IPS-NIHi7 (cell line): ENCODE results near the gene SMIM14.
"Not testable (repeated sequence)": the region's sequence is repeated elsewhere in the genome, so short reads cannot be mapped to it uniquely, and the experiment has no call there.

Experiments
- DNase-seq: peaks from one replicate; pipeline ENCODE4 v3.0.0; 2012; ENCODE audit warnings: mixed read lengths; ENCODE audit errors: extremely low spot score

SMIM14 gene

DNA sequence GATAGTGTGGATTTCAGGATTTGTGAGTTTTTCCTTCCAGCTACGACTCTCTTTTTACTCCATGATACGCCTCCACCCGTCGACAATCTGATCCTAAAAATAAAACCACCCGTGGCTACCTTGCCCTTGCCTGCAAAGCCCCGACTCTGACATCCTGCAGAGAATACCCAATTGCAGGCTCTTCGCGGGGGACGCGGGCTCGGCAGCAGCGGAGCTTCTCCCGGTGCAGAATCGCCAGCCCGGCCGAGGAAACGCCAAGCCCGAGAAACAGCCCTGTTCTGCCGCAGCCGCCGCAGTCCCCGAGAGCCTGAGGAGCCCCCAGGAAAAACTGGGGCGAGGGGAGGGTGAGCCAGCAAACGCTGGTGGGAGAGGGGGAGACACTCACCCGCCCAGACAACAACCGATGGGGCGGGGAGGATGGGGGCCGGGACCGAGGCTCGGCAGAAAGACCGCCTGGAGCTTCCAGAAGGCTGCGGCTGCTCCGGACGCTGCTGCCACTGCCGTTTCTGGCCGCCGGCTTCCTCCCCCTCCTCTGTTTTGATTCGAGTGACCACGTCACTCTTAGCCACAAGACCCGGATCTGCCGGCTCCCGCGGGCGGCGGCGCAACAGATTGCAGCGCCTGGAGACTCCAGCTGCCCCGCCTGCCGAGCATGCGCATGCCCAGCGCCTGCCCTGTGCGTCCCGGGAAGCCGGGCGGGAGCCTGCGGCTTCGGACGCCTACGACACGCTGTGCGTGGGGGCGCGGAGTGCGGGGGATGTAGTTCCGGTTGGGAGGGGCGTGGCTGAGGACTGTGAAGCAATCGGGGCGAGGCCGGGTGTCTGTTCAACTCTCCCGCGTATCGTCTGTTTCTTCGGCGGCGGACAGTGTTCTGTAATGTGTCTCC lies at the start of gene SMIM14:
Gene SMIM14, minus strand, starts transcription at position 512 of the 886 bp plus-strand sequence. CDS start 33,720 bp downstream, outside the sequence.
- DNase-seq: peak; percentile 98

DNA sequence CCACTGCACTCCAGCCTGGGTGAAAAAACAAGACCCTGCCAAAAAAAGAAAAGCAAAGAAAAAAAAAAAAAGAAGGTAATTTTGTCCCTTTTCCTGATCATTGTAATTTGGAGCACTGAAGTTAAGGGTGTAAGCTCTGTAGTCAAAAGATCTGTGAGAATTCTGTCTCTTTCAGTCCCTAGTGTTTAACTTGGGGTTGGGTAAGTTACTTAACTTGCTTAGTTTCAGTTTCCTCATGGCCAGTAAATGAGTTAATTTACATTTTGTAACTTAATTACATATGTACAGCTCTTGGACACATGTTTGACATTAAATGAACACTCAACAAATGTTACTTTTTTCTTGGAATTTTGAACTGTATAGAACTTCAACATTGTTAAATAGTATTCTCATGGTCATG lies 48.3 kb upstream of the SMIM14 start:
- DNase-seq: no peak

DNA sequence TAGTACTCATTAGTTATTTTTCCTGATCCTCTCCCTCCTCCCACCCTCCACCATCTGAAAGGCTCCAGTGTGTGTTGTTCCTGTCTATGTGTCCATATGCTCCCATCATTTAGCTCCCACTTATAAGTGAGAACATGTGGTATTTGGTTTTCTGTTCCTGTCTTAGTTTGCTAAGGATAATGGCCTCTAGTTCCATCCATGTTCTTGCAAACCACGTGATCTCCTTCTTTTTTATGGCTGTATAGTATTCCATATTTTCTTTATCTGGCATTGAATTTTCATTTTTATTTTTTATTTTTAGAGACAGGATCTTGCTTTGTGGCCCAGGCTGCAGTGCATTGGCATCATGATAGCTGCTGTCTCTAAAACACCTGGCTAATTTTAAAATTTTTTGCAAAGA lies 47.3 kb upstream of the SMIM14 start:
- DNase-seq: no peak

DNA sequence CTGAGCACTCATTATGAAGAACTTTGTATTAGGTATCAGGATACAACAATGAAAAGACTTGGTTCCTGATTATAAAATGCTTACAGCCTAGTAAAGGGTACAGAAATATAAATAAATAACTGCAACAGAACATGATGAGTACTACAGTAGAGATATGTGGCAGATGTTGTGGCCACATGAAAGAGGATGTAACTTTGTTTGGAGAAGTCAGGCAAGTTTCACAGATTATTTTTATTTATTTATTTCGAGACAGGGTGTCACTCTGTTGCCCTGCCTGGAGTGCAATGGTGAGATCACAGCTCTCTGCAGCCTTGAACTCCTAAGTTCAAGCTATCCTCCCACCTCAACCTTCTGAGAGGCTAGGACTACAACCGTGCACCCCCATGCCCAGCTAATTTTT lies 43.5 kb upstream of the SMIM14 start:
- DNase-seq: no peak

DNA sequence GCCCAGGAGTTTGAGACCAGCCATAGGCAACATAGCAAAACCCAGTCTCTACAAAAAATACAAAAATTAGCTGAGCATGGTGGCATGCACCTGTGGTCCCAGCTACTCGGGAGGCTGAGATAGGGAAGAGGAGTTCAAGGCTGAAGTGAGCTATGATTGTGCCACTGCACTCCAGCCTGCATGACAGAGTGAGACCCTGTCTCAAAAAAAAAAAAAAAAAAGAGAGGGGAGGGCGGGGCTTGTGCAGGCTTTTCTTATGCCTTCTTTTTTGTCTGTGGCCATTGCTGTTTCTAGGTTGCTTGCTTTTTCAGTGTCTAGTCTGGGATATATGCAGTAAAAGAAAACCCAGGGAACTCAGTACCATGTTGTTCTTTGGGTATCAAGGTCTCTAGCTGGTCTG lies 42.3 kb upstream of the SMIM14 start:
- DNase-seq: not testable (repeated sequence)

DNA sequence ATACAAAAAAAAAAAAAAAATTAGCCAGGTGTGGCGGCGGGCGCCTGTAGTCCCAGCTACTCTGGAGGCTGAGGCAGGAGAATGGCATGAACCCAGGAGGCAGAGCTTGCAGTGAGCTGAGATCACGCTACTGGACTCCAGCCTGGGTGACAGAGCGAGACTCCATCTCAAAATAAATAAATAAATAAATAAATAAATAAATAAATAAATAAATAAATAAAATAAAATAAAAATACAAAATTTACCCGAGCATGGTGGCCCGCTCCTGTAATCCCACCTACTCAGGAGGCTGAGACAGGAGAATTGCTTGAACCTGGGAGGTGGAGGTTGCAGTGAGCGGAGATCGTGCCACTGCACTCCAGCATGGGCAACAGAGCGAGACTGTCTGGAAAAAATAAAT lies 37.0 kb upstream of the SMIM14 start:
- DNase-seq: not testable (repeated sequence)

DNA sequence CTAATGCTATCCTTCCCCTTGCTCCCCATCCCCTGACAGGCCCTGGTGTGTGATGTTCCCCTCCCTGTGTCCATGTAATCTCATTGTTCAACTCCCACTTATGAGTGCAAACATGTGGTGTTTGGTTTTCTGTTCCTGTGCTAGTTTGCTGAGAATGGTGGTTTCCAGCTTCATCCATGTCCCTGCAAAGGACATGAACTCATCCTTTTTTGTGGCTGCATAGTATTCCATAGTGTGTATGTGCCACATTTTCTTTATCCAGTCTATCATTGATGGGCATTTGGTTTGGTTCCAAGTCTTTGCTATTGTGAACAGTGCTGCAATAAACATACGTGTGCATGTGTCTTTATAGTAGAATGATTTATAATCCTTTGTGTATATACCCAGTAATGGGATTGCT lies 31.6 kb upstream of the SMIM14 start:
- DNase-seq: not testable (repeated sequence)

DNA sequence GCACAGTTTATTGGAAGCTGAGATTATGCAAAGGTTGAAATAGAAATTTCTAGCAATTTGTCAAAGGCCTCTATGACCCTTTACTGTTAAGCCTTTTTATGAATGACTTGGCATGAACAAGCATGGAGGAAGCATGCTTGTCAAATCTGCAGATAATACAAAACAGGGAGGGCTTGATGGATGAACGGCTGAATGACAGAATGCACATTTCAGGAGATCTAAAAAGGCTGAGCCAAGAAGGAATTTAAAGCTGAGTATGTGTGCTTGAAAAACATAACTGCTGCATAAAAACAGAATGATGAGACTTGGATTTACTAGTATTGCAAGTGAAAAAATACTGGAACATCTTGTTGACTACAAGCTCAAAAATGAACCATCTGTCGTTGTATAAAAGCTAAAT lies 30.2 kb upstream of the SMIM14 start:
- DNase-seq: no peak

DNA sequence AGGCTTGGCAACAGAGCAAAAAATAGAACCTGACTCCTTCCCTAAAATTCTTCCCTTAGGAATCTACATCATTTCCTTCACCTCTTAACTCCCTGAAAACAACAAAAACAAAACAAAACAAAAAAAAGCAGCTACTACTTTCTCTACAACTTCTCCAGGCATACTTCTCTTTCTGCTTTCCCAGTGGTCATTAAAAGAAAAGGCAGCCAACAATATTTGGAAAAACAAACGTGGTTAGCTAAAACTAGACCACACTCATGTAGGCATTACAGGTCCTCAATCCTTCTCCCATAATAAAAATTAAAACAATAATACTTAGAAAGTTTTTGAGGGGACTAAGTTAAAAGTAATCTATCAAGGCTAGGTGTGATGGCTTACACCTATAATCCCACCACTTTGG lies 29.0 kb upstream of the SMIM14 start:
- DNase-seq: no peak

DNA sequence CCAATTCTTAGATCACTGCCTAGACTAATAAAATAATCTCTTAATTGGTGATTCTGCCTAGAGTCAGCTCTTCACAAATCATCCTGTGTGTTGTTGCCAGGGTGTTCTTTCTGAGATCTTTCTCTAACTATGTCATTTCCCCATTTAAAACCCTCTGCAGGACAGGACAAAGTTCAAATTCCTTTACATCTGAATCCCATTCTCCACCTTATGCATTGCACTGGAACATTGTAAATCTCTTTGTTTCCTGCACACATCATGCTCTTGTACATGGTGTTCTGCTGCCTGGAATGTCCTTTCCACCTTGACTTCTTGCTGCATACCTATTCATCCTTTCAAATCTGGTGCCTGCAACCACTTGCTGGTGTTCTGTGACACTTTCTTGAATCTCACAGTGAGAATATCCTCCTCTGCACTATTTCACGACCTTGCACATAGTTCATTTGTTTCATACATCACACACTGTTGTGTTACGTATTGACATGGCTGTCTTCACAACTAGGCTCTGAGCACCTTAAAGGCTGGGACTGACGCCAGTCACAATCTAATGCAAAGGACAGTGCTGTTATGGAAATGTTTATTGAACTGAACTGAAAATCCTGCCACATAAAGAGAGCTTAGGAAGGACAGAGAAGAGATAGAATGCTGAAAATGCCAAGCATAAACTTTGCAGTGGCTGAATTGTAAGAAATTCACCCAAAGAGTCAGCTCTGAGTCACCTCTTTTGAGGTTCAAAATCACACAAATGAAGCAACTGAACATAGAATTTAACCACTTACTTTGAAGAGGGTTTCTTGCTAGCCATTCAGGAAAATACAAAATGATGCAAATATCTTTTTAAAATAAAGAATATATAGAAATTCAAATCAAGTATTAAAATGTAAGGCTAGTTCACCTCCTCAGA lies 26.4 kb upstream of the SMIM14 start:
- no peak for DNase-seq

DNA sequence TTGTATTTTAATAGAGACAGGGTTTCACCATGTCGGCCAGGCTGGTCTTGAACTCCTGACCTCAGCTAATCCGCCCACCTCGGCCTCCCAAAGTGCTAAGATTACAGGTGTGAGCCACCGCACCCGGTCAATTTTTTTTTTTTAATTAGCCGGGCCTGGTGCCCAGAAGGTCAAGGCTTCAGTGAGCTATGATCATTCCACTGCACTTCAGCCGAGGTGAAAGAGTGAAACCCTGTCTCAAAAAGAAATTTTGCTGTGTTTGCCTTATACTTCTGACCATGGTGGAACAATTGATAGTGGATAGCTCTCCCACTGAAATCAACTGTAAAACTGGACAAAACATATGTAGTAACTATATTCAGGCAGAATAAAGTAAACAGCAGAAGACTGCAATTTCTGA lies 24.0 kb upstream of the SMIM14 start:
- no peak for DNase-seq

DNA sequence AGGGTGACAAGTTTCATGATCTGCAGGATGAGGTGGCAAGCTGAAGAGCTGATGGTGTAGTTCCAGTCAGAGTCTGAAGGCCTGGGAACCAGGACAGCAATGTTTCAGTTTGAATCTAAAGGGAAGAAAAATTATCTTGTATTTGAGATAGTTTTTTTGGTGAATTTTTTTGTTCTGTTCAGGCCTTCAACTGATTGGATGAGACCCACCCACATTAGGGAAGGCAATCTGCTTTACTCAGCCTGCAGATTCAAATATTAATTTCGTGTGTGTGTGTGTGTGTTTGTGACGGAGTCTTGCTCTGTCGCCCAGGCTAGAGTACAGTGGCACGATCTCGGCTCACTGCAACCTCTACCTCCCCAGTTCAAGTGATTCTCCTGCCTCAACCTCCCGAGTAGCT lies 22.1 kb upstream of the SMIM14 start:
- no peak for DNase-seq

DNA sequence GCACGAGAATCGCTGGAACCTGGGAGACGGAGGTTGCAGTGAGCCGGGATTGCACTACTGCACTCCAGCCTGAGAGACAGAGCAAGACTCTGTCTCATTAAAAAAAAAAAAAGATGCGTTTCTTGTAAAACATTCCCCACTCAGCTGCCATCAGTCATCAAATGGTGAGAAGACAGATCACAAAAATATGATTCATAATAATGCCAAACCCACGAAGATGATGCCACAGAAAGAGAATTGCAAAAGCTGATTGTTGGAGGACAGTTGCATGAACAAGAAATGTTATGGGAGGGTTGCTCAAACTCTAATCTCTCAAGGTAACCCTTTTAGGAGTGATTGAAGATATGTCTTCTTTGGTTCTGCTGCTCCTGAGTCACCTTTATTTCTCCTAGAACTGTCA lies 21.4 kb upstream of the SMIM14 start:
- DNase-seq: no peak

DNA sequence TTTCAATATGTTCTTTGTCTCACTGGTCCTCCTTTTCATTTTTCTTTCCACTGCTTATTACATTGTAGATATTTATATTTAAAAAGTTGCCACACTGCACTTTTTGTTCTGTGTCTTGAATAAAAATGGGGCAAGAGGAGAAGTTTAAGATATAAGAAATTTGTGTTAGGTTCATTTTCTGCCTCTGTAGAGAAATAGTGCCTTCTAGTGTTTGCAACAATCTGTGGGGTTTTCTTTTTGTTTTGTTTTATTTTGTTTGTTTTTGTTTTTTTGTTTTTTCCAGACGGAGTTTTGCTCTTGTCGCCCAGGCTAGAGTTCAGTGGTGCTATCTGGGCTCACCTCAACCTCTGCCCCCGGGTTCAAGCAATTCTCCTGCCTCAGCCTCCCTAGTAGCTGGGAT lies 20.1 kb upstream of the SMIM14 start:
- DNase-seq: no peak

DNA sequence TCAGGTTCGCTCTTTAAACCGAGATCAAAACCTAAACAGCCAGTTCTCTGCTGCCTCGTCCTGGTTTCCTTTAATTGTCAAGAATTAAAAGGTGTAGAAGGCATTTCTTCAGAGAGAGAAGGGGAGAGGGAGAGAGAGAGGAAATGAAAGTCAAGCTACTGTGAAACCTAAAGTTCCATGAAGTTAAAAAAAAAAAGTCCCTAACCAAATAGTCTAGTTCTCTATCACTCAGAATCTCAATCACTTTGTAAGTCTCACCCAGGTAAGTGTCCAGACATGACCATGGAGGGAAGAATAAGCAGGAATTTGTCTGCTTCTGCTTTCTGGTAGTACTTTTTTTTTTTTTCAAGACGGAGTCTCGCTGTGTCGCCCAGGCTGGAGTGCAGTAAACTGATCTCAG lies 18.8 kb upstream of the SMIM14 start:
- no peak for DNase-seq

DNA sequence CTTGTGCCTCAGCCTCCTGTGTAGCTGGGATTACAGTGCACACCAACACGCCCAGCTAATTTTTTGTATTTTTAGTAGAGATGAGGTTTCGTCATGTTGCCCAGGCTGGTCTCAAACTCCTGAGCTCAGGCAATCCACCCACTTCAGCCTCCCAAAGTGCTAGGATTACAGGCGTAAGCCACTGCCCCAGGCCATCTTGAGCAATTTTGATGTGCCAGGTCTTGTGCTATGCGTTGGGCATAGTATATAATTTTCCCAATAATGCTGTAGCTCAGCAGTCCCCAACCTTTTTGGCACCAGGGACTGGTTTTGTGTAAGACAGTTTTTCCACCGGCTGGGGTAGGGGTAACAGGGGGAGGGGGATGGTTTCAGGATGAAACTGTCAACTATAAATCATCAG lies 18.0 kb upstream of the SMIM14 start:
- DNase-seq: not testable (repeated sequence)

DNA sequence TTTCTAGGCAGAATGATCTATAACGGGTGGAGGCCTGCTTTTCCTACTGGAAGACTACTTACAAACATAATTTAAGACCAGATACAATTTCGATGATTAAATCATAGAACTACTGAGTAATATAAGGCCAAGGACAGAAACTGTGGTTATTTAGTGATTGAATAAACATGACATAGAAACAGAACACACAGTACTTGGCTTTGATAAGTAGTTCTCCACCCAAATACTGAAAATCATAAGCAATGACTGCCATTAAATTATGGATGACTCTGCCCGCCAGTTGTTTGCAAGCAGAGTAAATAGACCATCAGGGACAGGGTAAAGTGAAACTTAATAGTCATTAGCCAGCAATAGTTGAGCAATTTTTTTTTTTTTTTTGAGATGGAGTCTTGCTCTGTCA lies 17.2 kb upstream of the SMIM14 start:
- DNase-seq: no peak

DNA sequence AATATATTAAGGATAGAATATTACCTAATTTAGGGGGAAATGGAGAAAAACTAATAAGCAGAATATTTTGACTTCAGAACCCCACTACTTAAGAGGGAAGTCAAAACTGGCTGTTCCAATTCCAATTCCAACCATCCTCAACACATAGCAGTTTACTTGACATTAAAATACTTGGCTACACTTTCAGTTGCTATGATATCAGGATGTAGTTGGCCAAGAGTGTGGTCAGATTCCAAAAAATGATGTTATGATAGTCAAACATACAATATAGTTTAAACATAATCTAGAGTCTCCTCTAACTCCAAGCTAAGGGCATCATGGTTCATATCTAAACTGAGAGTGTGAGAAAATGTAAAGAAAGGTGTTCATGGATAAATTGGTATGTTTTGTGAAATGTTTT lies 16.5 kb upstream of the SMIM14 start:
- DNase-seq: no peak

DNA sequence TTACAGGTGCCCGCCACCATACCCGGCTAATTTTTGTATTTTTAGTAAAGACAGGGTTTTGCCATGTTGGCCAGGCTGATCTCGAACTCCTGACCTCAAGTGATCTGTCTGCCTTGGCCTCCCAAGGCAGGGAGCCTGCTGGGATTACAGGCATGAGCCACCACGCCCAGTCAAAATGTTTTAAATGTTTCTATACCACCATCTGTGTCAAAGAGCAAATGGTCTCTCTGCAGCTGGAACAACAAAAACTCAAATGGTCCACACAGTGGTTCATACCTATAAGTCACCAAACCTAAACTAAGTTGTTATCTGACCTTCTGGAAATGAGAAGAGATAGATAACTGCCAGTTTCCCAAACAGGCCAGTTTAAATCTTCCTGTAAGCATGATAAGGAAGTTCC lies 12.9 kb upstream of the SMIM14 start:
- DNase-seq: not testable (repeated sequence)

DNA sequence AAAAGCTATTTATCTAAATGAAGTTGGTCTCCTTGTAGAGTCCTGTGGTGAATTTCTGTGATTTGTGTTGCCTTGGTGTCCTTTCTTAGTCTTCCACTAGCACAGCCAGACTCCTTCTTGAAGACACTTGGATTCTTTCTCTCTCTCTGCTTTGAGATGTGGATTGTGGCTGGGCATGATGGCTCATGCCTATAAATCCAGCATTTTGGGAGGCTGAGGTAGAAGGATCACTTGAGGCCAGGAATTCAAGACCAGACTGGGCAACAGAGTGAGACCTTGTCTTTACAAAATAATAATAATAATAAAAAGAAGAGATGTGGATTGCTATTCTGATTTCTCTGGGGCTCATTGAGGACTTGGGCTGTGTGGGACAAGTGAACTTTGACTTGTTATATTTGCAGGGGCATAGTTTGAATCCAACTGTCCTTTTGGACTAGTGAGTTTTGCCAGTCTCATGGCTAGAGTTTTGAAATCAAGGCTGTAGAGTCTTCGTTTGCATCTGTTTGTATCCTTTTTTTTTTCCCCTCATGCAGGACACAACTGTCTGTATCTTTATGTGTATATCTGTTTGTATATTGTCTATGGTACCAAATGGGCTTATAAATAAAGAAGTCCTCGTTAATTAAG lies 11.1 kb upstream of the SMIM14 start:
- DNase-seq: no peak

DNA sequence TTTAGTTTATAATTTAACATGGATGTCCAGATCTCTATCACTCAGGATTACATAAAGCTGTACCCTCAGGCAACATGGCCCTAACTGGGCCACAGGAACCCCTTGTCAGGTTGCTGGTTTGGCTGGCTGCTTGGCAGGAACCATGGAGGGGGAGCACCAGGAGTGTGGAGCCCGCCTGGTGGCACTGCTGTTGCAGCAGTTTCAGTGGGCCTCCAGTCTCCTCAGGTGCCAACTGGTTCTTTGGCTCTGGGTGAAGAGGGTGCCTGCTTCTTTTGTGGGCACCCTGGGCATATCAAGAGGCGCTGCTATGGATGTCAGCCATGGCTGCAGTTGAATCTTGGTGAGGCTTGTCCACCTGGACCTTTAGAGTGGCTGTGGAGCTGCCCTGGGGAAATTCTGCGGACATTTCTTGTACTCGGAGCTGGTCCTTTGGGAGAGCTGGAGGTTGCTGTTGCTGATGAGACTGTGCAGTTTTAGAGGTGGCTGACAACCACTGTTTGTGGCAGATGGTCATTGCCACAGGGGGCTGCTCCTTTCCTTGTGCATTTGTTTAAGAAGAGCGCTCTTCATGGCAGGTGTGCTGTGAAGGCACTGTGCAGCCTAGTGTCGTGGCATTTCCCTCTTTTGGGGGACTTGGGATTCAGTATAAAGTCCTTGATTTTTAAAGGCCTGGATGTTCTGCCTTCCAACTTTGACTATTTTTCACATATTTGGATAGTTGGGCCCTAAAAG lies 10.3 kb upstream of the SMIM14 start:
- no peak for DNase-seq

DNA sequence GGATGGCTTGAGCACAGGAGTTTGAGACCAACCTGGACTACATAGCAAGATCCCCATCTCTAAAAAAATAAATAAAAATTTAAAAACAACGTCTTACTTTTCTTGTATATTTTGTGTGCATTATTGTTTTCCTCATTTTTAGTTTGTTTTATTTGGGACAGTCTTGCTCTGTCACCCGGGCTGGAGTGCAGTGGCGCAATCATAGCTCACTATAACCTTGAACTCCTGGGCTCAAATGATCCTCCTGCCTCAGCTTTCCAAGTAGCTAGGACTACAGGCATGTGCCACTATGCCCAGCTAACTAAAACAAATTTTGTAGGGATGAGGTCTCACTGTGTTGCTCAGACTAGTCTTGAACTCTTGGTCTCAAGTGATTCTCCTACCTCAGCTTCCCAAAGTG lies 9.5 kb upstream of the SMIM14 start:
- no peak for DNase-seq
